Stimulated activated CD8-positive, alpha-beta memory T cell treated with anti-CD3 and anti-CD28 coated beads, Interleukin-7, amount 100 ng/mL, for 48 hours (primary cell): ENCODE data around the gene TGIF2LY.
"Not testable (repeated sequence)": the region's sequence is repeated elsewhere in the genome, so short reads cannot be mapped to it uniquely, and the experiment has no call there.

ENCODE experiments used
- DNase-seq, 2 donors: peaks; one replicate each; pipeline ENCODE4 v3.0.0-alpha.2; 2020; ENCODE audit warnings: low read depth in 1 of 2; ENCODE audit errors: extremely low read depth in 1 of 2

TGIF2LY gene

DNA sequence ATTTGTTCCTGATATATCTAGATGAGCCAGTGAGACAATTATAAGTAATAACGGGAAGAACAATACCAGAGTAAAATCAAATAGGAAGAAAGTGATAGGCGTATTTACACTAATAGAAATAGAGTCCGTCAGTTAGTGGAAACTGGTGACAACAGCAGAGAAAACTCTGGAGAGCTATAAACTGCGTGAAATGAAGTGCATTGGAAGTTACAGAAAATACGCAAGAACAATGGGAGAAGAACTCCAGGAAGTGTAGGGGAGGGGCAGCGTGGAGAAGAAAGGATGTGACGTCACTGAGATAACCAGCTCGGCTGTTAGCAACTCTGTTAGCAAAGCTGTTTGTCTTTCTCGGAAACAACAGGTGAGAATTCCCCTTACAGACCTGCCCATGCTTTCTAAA is at the start of gene TGIF2LY:
Gene TGIF2LY, plus strand, starts transcription at position 301 of the 400 bp plus-strand sequence. CDS start 178 bp downstream, outside the sequence.
- not testable (repeated sequence) for DNase-seq
